ENCODE measurements around the gene CFAP61.

The CFAP61 gene

DNA sequence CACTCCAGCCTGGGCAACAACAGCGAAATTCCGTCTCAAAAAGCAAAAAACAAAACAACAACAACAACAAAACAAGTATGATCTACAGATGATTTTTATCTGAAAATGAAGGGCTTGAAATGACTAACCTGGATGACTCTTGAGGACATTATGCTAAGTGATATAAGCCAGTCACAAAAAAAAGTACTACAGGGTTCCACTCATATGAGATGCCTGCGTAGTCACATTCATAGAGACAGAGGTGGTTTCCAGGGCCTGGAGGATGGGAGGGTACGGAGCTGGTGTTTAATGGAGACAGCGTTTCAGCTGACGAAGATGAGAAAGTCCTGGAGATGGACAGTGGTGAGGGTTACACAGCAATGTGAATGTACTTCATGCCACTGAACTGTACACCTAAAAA, 307.3 kb downstream of the CFAP61 start:
- TF ChIP-seq, protein P1, sequence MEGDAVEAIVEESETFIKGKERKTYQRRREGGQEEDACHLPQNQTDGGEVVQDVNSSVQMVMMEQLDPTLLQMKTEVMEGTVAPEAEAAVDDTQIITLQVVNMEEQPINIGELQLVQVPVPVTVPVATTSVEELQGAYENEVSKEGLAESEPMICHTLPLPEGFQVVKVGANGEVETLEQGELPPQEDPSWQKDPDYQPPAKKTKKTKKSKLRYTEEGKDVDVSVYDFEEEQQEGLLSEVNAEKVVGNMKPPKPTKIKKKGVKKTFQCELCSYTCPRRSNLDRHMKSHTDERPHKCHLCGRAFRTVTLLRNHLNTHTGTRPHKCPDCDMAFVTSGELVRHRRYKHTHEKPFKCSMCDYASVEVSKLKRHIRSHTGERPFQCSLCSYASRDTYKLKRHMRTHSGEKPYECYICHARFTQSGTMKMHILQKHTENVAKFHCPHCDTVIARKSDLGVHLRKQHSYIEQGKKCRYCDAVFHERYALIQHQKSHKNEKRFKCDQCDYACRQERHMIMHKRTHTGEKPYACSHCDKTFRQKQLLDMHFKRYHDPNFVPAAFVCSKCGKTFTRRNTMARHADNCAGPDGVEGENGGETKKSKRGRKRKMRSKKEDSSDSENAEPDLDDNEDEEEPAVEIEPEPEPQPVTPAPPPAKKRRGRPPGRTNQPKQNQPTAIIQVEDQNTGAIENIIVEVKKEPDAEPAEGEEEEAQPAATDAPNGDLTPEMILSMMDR (IDR thresholded peaks at IDR 0.05; ENCODE audit: low read depth, low read length, missing control alignments), result no peak
- DNase-seq (ENCODE audit: extremely low read depth, low read depth), result no peak
- H3K4me3 ChIP-seq (replicated peaks; ENCODE audit: low read depth, low read length), result no peak overlapping the region

DNA sequence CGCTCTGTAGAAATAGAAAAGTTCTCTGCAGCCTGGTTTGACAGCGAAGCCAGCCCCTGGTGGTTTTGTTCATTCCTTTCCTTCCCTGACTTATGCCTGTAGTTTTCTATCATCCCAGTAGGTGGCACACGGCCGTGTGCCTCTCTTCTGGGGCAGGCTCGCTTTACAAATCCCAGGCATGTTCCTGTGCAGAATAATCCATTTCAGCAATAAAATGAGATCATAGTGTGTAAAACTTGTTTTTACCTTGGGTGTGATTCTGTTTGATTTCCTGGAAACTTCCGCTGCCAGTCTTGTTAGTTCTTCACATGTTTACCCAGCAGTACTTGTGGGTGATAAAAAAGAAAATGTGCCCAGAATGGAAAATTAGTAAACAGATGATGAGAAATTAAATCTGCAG, 308.1 kb downstream of the CFAP61 start:
- TF ChIP-seq, protein P1 (IDR thresholded peaks at IDR 0.05; ENCODE audit: low read depth, low read length, missing control alignments), result peak; percentile 83
- H3K4me3 ChIP-seq (replicated peaks; ENCODE audit: low read depth, low read length), result no peak overlapping the region
- DNase-seq (ENCODE audit: extremely low read depth, low read depth), result peak; percentile 21

DNA sequence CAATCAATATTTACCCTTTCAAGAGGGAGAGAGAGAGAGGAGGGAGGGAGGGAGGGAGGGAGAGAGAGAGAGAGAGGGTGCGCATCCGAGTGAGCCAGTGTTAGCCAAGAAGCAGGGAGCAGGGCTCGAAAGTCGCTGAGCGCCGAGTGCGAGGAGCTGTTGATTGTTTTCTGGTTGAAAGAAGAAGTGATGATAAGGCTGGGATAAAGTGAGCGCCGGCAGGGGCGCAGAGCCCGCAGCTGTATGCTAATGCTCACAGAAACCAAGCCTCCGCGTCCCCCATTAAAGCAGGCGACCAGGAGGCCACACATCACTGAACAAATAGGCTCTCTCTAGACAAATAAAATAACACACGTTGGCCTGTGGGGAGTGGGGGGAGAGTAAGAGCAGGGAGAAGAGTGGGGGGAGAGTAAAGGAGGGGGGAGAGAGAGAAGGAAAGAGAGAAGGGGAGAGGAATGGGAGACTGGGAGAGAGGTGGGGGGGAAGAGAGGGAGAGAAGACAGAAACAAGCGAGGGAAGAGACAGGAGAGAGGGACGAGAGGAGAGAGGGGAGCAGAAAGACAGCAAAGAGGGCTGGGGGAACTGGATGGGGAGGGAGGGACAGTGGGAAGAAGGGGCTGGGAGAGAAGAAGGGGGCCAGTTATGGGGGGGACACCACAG, 310.6 kb downstream of the CFAP61 start:
- TF ChIP-seq, protein P1 (IDR thresholded peaks at IDR 0.05; ENCODE audit: low read depth, low read length, missing control alignments), result no peak
- no peak for DNase-seq (ENCODE audit: extremely low read depth, low read depth)
- H3K4me3 ChIP-seq (replicated peaks; ENCODE audit: low read depth, low read length), result no peak overlapping the region

DNA sequence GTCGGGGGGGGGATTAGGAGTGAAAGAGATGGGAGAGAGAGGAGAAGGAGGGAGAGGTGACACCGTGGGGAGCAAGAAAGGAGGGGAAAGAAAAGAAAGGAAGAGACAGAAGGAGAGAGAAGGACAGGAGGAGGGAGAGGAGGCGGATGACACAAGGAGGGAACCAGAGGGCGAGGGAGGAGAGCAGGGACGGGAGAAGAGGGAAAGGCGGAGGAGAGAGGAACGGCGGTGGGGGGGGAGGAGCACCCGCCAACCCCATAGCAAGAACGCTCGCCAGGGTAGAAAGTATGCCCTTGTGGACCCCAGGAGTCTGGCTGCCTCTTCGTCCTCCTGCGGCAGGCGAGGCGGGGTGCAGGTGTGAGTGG, 311.1 kb downstream of the CFAP61 start:
- no peak for DNase-seq (ENCODE audit: extremely low read depth, low read depth)
- TF ChIP-seq, protein P1 (IDR thresholded peaks at IDR 0.05; ENCODE audit: low read depth, low read length, missing control alignments), result no peak
- H3K4me3 ChIP-seq (replicated peaks; ENCODE audit: low read depth, low read length), result no peak overlapping the region

DNA sequence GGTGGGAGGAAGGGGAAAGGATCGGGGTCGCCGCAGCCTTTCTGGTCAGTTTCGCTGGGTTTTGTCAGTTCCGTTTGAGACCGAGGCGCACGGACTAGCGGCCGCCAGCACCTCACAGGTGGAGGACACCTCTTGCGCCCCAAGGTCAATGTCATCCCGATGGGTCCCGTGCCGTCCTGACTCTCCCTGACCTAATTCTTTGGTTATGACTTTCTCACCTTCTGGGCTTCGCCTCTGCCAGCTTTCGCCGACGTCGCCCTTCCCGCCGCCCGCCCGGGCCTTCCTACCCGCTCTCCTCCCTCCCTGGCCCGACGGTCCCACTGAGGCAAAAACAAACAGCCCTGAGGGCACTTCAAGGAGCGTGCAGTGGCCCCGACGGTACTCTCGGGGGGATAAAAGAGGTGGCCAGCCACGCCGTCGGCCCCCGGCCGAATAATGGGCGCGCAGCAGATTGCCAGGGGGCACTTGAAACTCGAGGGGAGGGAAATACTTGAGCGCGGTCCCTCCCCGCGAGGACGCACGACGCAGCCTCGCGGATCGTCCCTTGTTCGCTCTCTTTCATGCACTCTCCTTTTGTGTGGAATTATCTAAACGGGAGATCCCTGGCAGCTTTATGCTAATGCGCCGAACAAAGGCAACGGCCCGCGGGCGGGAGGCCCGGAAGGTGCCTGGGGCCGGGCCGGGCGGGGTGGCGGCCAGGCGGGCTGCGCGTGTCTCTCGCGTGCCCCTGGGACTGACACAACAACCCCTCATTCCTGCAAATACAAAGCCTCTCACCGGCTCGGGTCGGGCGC, 311.7 kb downstream of the CFAP61 start:
- no peak for DNase-seq (ENCODE audit: extremely low read depth, low read depth)

DNA sequence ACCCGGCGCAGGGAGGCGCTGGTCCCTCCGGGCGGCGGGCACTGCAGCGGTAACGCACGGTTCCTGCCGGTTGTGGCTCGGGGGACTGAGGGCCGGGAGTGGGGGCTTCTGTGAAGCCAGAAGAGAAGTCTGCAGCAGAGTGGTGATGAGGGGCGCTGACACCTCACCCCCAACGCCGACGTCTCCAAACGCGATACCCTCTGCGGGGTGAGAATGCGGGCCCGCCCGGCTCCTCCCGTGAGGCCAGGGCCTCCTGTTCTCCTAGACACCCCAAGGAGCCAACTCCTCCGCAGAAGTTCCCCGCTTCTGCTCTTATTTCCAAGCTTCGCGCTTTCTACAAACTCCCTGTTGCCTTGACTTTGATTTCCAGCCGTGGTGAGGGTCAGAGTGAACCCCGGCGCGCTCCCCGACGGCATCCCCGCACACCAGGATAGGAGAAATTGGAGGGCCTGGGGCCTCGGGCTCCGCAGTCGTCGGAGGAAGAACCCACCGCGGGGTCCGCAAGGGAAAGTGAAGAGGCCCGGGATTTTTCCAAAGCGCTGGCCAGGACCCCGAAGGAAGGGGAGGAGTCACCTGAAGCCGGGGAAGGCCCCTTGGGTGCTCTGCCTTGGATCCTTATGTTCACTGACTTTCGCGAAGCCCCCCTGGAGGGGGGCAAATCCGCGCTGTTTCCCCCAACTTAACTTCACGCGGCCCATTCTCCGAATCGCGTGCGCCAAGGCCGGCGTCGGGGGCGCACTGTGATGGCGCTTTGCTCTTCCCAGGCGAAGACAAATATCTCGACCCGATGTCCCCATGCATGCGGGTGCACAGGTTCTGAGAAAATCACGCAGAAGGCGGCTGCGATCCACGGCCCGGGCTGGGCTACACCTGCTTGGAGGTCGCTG, 312.5 kb downstream of the CFAP61 start:
- TF ChIP-seq, protein P1 (IDR thresholded peaks at IDR 0.05; ENCODE audit: low read depth, low read length, missing control alignments), result no peak
- no peak for DNase-seq (ENCODE audit: extremely low read depth, low read depth)
- no peak overlapping the region for H3K4me3 ChIP-seq (replicated peaks; ENCODE audit: low read depth, low read length)

More for the DNA sequence above, 311.7 kb downstream of the CFAP61 start:
- TF ChIP-seq, protein P1 (IDR thresholded peaks at IDR 0.05; ENCODE audit: low read depth, low read length, missing control alignments), result no peak
- no peak overlapping the region for H3K4me3 ChIP-seq (replicated peaks; ENCODE audit: low read depth, low read length)
